ENCODE data around the gene AKAP13. TPM values are rescaled to one million over a fixed set of nuclear protein-coding genes. Genes with fewer than 3 reads are reported as not detected.
A peak's percentile ranks its signal among the peaks of the same experiment; 100 is the strongest.

AKAP13 gene
- total RNA-seq, 1 experiment from 2014 or later: 47.3 TPM

DNA sequence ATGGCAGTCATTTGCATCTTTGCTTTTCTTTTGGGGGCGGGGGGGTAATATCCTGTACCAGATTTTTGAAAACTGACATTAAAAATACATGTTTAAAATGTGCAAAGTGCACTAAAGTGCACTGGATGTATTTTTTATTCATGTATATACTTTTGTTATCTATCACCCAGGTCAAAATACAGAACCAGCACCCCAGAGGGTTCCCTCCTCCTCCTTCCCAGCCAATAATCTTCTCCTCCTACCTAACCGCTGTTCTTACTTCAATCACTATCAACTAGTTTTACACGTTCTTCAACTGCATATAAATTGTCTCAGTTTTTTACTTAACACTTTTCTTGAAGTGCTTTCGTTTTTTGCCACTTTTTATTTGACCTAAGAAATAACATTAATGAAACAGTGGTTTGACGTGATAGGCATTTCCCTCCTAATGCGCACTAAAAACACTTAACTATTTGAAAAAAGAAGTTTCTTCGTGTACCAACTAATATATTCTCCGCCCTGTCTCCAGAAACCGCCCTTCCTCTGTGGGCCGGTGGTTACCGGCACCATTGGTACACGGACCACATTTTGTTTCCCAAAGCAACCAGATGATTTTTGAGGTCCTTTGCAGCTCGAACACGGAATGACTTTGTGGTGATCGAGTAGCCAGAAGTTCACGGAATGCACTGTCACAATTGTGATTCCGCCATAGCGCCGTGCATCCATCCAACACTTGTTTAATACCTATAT is 836 bp upstream of the AKAP13 start:
- no peak overlapping the region for H4K91ac ChIP-seq (ENCODE audit: insufficient read length, low read depth, low read length)
- no peak for DNase-seq
- no peak overlapping the region for H3K27ac ChIP-seq (ENCODE audit: insufficient read length, low read depth, low read length)
- H3K9ac ChIP-seq (ENCODE audit: extremely low read depth, insufficient read length, low read length): peak overlapping the region; percentile 14
- no CpG with 5 or more reads among the region's 19 CpGs for WGBS (ENCODE audit: extremely low coverage, insufficient read length, low lambda C conversion rate)
- no peaks in the 10 kb centered on the region for H3K9me3 ChIP-seq (ENCODE audit: control insufficient read depth, low read depth, low read length)
- no peaks in the 10 kb centered on the region for H4K20me1 ChIP-seq (ENCODE audit: control insufficient read depth, insufficient read depth, insufficient read length)
- Mint-ChIP-seq H3K4me1 (peaks cover 19 to 27% of the 10 kb centered on the region in 2 experiments), H3K9me3 (no peaks in the 10 kb centered on the region), H3K4me3 (peak overlapping the region; percentile 90 to 91), H3K27me3 (ENCODE audit: low read depth) (peaks cover 4% of the 10 kb centered on the region), H3K36me3 (ENCODE audit: insufficient read depth in 1 of 3, low read depth in 3 of 3) (no peaks in the 10 kb centered on the region), H3K27ac (peak overlapping the region in 1 of 3 experiments; percentile 82; a peak in 2 of 7 replicates)
- no peak overlapping the region for H3K14ac ChIP-seq (ENCODE audit: insufficient read depth, low read length)
- no peak overlapping the region for H4K8ac ChIP-seq (replicated peaks; ENCODE audit: insufficient read length, low read depth, low read length)
- H3K79me1 ChIP-seq (ENCODE audit: insufficient read depth, low read depth, low read length, poor library complexity, severe bottlenecking): peaks cover under 1% of the 10 kb centered on the region
- peaks cover 5% of the 10 kb centered on the region for H3K23me2 ChIP-seq (ENCODE audit: insufficient read length, low read depth, low read length, poor library complexity, severe bottlenecking)
- H2BK15ac ChIP-seq (ENCODE audit: low read depth, low read length): no peak overlapping the region
- TF ChIP-seq, protein P1, sequence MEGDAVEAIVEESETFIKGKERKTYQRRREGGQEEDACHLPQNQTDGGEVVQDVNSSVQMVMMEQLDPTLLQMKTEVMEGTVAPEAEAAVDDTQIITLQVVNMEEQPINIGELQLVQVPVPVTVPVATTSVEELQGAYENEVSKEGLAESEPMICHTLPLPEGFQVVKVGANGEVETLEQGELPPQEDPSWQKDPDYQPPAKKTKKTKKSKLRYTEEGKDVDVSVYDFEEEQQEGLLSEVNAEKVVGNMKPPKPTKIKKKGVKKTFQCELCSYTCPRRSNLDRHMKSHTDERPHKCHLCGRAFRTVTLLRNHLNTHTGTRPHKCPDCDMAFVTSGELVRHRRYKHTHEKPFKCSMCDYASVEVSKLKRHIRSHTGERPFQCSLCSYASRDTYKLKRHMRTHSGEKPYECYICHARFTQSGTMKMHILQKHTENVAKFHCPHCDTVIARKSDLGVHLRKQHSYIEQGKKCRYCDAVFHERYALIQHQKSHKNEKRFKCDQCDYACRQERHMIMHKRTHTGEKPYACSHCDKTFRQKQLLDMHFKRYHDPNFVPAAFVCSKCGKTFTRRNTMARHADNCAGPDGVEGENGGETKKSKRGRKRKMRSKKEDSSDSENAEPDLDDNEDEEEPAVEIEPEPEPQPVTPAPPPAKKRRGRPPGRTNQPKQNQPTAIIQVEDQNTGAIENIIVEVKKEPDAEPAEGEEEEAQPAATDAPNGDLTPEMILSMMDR (conservative IDR thresholded peaks at IDR 0.05): no peak
- no peak overlapping the region for H3T11ph ChIP-seq (ENCODE audit: low read length)
- no peak overlapping the region for H3K56ac ChIP-seq (ENCODE audit: insufficient read length, low read depth, low read length)
- H3K27me3 ChIP-seq (ENCODE audit: insufficient read depth, low read length): no peaks in the 10 kb centered on the region
- H3K4me1 ChIP-seq (ENCODE audit: insufficient read depth, low read length): 0 out of 2 replicates have a peak, but pooled peaks cover 2% of the 10 kb centered on the region
- H2AK5ac ChIP-seq (ENCODE audit: insufficient read length, low read length): no peak overlapping the region
- no peak overlapping the region for H2BK12ac ChIP-seq (ENCODE audit: insufficient read length, low read depth, low read length)
- peaks cover 3% of the 10 kb centered on the region; the same call in 1 of the 2 replicates for H3K79me2 ChIP-seq (ENCODE audit: insufficient read depth, low read length)
- no peak overlapping the region for H4K5ac ChIP-seq (ENCODE audit: insufficient read length, low read depth, low read length)
- H2BK5ac ChIP-seq (ENCODE audit: insufficient read length, low read length): no peak overlapping the region
- no peak overlapping the region for H3K4ac ChIP-seq (ENCODE audit: low read depth, low read length)
- peak overlapping the region; percentile 87 for H2AFZ ChIP-seq (ENCODE audit: low read length)
- H2BK120ac ChIP-seq (ENCODE audit: low read depth, low read length, poor library complexity, severe bottlenecking): no peak overlapping the region
- no peak overlapping the region for H3K18ac ChIP-seq (ENCODE audit: insufficient read length, low read depth, low read length)
- peak overlapping the region; percentile 96 for H3K4me2 ChIP-seq (ENCODE audit: insufficient read depth, insufficient read length, low read length)
- no peak overlapping the region for H3K23ac ChIP-seq (ENCODE audit: insufficient read length, low read depth, low read length)
- H2BK20ac ChIP-seq (ENCODE audit: low read depth, low read length, poor library complexity, severe bottlenecking): no peak overlapping the region
